ENCODE results near the gene GBA3. TPM values are rescaled to one million over a fixed set of nuclear protein-coding genes. Genes with fewer than 3 reads are reported as not detected.

Gene GBA3
- total RNA-seq, 1 donor: not detected

DNA sequence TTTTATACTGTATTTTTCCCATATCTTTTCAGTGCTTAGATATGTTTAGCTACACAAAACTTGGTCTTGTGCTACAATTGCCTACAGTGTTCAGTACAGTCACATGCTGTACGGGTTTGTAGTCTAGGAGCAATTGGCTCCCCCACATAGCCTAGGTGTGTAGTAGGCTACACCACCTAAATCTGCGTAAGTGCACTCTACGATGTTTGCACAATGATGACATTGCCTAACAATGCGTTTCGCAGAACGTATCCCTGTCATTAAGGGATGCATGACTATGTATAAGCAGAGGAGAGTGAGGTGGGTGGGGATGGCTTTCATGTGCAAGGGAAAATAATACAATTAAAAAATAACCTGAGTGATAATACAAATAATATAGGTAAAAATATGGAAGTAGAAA lies 131.4 kb downstream of the GBA3 start:
- H3K4me3 ChIP-seq (ENCODE audit: low read depth, low read length): no peak overlapping the region
- TF ChIP-seq, protein P1, sequence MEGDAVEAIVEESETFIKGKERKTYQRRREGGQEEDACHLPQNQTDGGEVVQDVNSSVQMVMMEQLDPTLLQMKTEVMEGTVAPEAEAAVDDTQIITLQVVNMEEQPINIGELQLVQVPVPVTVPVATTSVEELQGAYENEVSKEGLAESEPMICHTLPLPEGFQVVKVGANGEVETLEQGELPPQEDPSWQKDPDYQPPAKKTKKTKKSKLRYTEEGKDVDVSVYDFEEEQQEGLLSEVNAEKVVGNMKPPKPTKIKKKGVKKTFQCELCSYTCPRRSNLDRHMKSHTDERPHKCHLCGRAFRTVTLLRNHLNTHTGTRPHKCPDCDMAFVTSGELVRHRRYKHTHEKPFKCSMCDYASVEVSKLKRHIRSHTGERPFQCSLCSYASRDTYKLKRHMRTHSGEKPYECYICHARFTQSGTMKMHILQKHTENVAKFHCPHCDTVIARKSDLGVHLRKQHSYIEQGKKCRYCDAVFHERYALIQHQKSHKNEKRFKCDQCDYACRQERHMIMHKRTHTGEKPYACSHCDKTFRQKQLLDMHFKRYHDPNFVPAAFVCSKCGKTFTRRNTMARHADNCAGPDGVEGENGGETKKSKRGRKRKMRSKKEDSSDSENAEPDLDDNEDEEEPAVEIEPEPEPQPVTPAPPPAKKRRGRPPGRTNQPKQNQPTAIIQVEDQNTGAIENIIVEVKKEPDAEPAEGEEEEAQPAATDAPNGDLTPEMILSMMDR (IDR thresholded peaks at IDR 0.05; ENCODE audit: insufficient read depth, low read length): no peak
- DNase-seq (ENCODE audit: low read depth): no peak

GRCh38 chr4:22842360-22843018 lies 149.8 kb downstream of the GBA3 start:
- TF ChIP-seq, protein P1 (IDR thresholded peaks at IDR 0.05; ENCODE audit: insufficient read depth, low read length): no peak
- DNase-seq (ENCODE audit: low read depth): no peak

DNA sequence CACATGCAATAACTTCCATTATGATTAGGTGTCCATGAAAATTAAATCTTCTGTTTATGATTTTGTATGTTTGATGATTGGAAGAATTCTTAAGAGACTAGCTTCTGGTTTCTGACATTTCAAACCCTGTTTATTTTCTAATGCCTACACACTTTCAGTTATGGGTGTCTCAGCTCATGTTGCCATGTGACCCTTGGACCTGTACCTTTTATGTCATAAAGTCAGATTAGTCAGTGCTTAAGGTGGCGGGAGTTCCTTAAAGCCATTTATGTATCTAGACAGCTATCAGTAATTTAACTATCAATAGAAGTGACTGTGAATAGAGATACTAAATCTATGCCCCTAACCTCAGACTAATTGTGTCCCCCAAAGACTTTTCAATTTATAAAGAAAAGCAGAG lies 155.6 kb downstream of the GBA3 start:
- no peak overlapping the region for H3K4me3 ChIP-seq (ENCODE audit: low read depth, low read length)
- TF ChIP-seq, protein P1 (IDR thresholded peaks at IDR 0.05; ENCODE audit: insufficient read depth, low read length): no peak
- DNase-seq (ENCODE audit: low read depth): no peak

More at GRCh38 chr4:22842360-22843018, 149.8 kb downstream of the GBA3 start:
- H3K4me3 ChIP-seq (ENCODE audit: low read depth, low read length): no peak overlapping the region

DNA sequence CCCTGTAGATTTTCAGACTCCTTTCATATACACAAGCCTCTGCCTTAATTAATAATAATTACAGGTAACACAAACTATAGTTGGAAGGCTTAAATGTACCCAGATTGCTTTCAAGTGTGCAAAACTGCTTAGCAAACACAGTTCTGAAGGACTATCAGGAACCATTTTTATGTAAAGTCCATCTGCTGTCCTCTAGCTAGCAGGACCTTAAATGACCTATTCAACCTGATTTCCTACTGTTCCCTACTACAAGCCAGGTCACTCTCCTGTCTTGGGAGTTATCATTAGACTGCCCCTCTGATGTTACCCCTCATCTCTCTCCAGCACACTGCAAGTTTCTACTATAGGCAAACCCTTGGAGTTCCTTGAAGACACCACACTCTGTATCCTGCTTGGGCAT lies 157.3 kb downstream of the GBA3 start:
- TF ChIP-seq, protein P1 (IDR thresholded peaks at IDR 0.05; ENCODE audit: insufficient read depth, low read length): no peak
- H3K4me3 ChIP-seq (ENCODE audit: low read depth, low read length): no peak overlapping the region
- DNase-seq (ENCODE audit: low read depth): no peak

GRCh38 chr4:22850630-22851029 lies 157.9 kb downstream of the GBA3 start:
- DNase-seq (ENCODE audit: low read depth): no peak
- TF ChIP-seq, protein P1 (IDR thresholded peaks at IDR 0.05; ENCODE audit: insufficient read depth, low read length): no peak
- H3K4me3 ChIP-seq (ENCODE audit: low read depth, low read length): no peak overlapping the region

DNA sequence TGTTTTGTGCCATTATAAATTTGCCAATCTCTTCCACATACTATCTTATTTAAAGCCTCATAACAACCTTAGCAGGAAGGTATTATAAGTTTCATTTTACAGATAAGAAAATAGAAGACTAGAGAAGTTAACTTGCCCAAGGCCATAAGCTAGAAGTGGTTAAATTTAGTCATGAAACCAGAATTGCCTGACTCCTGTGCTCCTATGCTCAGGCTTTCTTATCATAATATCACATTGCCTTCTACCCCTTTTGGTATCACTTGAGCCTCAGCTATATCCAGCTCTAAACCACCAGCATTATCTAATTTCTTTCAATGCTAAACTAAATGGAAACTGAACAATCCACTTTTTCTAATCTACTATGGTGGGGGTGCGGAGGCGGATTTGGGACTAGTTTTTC lies 164.7 kb downstream of the GBA3 start:
- DNase-seq (ENCODE audit: low read depth): no peak
- H3K4me3 ChIP-seq (ENCODE audit: low read depth, low read length): no peak overlapping the region
- TF ChIP-seq, protein P1 (IDR thresholded peaks at IDR 0.05; ENCODE audit: insufficient read depth, low read length): no peak

DNA sequence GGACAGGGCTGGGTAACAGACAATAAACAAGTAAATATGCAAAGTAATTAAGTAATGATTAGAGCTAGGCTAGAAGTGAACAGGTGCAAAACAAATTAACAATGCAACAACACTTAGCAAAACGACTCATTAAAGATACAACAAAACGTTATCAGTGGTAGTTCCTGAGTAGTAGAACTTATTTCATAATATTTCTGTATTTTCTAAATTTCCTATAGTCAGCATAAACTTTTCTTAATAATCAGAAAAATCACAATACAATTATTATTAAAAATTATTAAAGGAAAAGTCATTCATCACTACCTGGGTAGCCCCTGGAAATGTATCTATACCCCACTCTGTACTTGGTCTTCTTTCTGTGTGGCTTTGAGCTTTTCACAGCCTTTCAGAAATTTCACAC lies 166.6 kb downstream of the GBA3 start:
- TF ChIP-seq, protein P1 (IDR thresholded peaks at IDR 0.05; ENCODE audit: insufficient read depth, low read length): no peak
- H3K4me3 ChIP-seq (ENCODE audit: low read depth, low read length): no peak overlapping the region
- no peak for DNase-seq (ENCODE audit: low read depth)
